G401 (cell line): ENCODE results near the gene RAD52. TPM values are rescaled to one million over a fixed set of nuclear protein-coding genes. Genes with fewer than 3 reads are reported as not detected.

Experiments used
- DNase-seq: peaks from one replicate; pipeline ENCODE4 v3.0.0-alpha.2; 2015; ENCODE audit warnings: low spot score
- in situ Hi-C: cut with HindIII; loops from 2 replicates; pipeline ENCODE4 v1.10.0; 2016; ENCODE audit warnings: low sequenced_read_pairs, mixed read lengths
- total RNA-seq: library from RNA; depleted of rRNA; stranded (reverse); fragments of >200 nt; shearing (Covaris generic); gene quantifications from 2 replicates; pipeline ENCODE4 v1.2.3, GENCODE V29; 2014; rRNA removed

Gene RAD52
- total RNA-seq, 1 experiment from 2014 or later, result 19.2 TPM

- DNase-seq, result no peak
- in situ Hi-C loops, result no loop called here
Measured at GRCh38 chr12:886206-886605, 63.3 kb downstream of the RAD52 start.

- DNase-seq, result no peak
- in situ Hi-C loops, result no loop called here
Measured at GRCh38 chr12:885701-886100, 63.8 kb downstream of the RAD52 start.

GRCh38 chr12:884746-885414 lies 64.6 kb downstream of the RAD52 start:
- DNase-seq, result no peak

GRCh38 chr12:880656-881055 lies 68.8 kb downstream of the RAD52 start:
- in situ Hi-C loops, result no loop called here
- no peak for DNase-seq

More at GRCh38 chr12:884746-885414, 64.6 kb downstream of the RAD52 start:
- in situ Hi-C loops, result no loop called here

- in situ Hi-C loops, result no loop called here
- no peak for DNase-seq
Measured at GRCh38 chr12:879641-880040, 69.9 kb downstream of the RAD52 start.

- in situ Hi-C loops, result no loop called here
Measured at GRCh38 chr12:873954-874353, 75.5 kb downstream of the RAD52 start.

GRCh38 chr12:870378-870777 lies 79.1 kb downstream of the RAD52 start:
- no peak for DNase-seq
- in situ Hi-C loops, result no loop called here

More at GRCh38 chr12:873954-874353, 75.5 kb downstream of the RAD52 start:
- DNase-seq, result no peak

GRCh38 chr12:868722-869121 lies 80.8 kb downstream of the RAD52 start:
- DNase-seq, result no peak
- in situ Hi-C loops, result no loop called here

GRCh38 chr12:867905-868304 lies 81.6 kb downstream of the RAD52 start:
- no peak for DNase-seq
- in situ Hi-C loops, result no loop called here

GRCh38 chr12:865614-866013 lies 83.9 kb downstream of the RAD52 start:
- DNase-seq, result no peak
- in situ Hi-C loops, result no loop called here

- DNase-seq, result no peak
- in situ Hi-C loops, result no loop called here
Measured at GRCh38 chr12:863285-863684, 86.2 kb downstream of the RAD52 start.

- in situ Hi-C loops, result no loop called here
- DNase-seq, result no peak
Measured at GRCh38 chr12:862303-862911, 87.1 kb downstream of the RAD52 start.

Other genes with a start within 250 kb of the RAD52 start
- 42.2 and 46.9 TPM in 2 replicates for gene WNK1, start 197.1 kb downstream of the RAD52 start, total RNA-seq
- 29.0 and 54.7 TPM in 2 replicates for gene ERC1, start 41.5 kb upstream of the RAD52 start, total RNA-seq